Endothelial cell of hepatic sinusoid (primary cell): ENCODE data around the gene CSMD2.

Source experiments
- in situ Hi-C: cut with HindIII; loops from 2 replicates; pipeline ENCODE4 v1.10.0; 2017; ENCODE audit warnings: low sequenced_read_pairs

The CSMD2 gene

DNA sequence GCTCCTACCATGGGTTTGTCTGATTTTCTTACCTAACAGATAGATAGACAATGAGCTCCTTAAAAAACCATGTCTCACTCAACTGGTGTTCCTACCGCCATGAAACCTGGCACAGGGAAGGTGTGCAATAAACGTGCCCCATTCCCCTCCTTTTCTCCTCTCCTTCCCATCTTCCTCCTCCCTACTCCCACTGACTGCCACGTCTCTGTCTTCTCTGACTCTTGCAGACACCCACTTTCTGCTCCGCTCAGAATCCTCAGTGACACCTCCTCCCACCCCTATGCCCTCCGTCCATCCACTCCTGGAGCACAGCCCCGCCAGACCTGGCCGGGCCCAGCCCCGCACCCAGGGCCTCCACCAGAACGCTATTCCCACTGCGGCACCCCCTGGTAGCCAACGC is 248.2 kb downstream of the CSMD2 start:
- in situ Hi-C loops, result no loop called here

DNA sequence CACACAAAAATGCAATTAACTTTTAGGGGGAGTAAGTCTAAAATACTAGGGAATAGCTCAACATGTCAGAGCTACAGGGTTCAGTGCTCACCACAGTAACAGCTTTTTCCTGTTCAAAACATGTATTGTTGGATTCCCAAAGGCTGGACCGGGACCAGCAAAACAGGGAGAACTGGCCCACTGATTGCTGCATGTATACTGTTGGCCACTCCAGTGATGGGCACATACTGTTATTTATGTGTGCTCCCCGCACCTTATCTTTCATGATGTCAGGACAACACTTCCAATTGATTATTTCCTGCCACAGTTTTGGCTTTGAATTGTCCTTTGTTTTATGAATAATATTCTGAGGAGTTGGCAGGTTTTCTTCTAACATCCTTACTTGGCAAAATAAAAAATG is 250.5 kb downstream of the CSMD2 start:
- in situ Hi-C loops, result no loop called here

DNA sequence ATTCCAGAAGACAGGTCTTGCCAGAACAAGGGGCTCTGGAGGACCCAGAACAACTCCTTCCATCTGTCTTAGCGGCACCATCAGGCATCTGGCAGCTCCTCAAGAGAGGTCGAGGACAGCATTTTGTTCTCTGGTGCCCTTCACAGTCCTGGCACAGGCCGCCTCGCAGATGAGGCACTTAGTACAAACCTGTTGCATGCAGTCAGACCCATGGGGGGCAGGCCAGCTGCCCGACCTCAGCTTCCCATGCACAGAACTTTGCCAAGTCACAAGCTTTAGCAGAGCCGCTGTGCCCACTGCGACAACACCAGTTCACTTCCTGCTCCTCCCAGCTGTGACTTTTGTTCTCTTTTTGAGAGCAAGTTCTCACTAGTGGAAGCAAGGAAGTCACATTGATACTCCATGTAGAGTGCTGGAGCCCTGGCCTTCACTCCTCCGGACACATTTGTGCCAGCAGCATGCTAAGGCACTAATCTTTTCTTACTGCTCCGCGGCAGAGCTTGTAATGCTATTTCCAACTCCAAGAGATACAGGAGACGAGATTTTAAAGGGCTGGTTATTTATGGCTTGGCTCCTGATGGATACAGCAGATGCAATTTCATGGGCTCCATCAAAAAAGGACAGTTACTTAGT is 256.6 kb downstream of the CSMD2 start:
- in situ Hi-C loops, result no loop called here

DNA sequence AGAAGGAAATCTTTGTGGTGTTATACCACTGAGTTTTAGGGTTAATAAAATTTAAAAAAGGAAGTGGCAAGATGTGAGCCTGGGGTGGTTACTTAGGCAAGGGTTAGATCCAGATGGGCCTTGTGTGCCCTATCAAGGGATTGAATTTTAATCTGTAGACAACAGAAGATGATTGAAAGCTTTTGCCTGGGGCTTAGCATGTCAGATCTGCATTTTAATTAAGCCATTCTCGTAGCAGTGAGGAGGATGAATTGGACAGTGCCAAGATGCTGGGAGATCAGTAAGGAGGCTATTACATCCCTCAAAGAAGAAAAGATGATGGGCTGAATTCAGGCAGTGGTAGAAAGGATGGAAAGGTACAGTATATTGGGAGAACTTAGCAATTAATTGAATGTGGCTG is 258.9 kb downstream of the CSMD2 start:
- in situ Hi-C loops, result no loop called here

DNA sequence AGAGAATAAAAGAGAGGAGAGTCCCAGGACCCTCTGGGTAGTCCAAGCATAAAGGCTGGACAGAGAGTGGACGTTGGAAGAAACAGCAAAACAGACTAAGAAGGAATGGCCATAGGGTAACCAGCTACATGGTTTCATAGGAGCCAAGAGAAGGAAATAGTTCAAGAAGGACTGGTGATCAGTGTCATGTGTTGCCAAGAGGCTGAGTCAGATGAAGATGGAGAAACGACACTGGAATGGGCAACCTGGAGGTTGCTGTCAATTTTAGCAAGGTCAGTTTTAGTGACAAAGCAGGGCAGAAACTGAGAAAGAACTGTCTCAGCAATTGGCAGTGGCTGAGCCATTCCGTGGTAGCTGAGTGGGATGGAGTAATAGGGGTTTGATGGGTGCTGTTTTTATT is 259.8 kb downstream of the CSMD2 start:
- in situ Hi-C loops, result no loop called here

DNA sequence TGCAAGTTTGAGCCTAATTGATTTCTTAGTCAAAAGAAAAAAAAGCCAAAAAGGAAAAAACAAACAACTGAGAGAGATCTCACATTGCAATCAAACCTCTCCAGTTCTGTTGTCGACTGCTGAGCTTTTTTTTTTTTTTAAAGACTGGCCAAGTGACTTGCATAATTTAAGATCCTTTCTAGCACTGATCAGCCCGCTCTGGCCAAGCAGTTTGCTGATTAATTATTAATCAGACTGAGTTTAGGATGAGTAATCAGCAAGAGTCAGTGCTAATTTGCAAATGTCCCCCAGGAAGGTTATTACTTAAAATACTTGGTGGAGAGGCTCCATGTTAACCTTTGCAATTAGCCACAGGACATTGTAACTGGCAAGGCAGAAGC is 261.8 kb downstream of the CSMD2 start:
- in situ Hi-C loops, result no loop called here

DNA sequence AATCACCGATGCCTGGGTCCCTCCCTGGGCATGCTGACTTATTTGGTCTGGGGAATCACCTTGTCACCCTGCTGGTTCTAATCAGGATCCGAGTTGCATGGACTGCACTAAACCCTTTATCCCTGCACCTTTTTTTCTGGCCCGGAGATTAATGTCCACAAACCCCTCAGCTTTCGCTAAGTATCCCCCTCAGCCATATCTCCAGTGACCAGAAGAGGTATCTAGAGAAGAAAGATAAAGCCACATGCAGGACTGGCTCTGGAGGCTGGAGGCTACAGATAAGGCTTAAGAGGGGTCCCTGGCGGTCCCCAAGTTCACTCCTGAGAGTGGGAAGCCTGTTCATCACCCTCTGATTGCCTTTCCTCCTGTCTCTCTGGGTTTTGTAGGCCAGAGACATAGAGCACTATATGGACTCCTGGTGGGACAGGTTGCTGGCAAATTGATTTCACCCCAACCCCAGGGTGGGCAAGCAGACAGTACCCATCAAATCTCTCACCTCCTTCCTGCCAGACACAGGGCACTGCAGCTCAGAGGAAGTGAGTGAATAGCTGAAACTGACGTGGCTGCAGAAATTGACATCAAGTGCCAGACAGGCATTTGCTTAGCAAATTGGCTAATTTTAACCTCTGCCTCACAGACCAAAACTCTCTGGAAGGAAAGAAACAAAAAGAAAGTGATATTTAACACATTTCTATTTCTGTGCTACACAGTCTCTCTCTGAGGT is 262.4 kb downstream of the CSMD2 start:
- in situ Hi-C loops, result no loop called here

DNA sequence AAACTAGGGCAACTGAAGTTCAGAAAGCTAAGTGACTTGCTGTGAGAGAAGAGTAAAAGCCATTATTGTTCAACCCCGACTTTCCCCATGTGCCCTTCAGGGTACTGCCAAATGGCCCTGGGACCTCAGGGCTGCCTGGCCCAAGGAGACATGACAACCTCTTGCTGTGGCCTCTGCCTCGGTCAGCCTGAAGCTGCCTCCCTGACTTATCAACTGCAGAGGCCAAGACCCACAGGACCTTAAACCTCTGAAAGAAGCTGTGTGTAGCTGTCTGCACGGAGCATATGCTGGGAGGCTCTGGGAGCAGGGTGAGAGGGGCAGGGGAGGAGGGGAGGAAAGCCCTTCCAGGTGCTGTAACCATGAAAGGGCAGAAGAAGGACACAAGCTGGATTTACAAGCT is 265.3 kb downstream of the CSMD2 start:
- in situ Hi-C loops, result no loop called here

DNA sequence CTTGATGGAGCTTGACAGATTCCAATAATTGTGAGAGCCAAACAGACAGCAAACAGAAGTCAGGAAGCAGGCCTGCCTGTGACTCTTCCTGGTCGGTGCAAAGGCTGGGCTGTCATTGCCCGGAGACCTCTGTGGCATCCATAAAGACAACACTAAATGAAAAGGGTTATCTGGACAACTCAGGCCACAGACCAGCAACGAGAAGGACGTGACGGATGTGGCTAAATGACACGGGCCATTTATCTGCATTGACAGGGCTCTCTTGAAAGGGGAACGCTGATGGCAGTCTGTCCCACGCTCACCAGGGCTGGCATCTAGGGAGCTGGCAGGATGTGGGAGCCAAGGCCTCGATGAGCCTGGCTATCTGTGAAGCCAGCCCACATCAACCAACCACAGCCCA is 266.1 kb downstream of the CSMD2 start:
- in situ Hi-C loops, result no loop called here

DNA sequence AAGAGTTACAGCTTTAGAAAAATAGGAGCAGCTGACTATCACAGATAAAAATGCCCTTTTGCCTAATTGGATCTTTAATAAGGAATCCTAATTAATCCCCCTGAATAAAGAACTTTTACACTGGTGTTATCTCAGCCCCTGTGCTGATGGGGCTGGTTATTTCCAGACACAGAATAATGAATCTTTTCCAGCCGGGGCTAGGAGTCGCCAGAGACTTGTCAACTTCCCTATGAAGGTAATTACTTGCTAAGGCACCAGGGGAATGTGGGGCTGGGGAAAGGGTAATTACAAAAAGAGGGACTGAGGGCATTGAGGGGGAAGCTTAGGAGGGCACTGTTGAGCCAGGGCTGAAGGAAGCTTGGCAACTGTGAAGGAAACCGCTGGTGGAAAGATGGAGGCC is 266.6 kb downstream of the CSMD2 start:
- in situ Hi-C loops, result no loop called here

DNA sequence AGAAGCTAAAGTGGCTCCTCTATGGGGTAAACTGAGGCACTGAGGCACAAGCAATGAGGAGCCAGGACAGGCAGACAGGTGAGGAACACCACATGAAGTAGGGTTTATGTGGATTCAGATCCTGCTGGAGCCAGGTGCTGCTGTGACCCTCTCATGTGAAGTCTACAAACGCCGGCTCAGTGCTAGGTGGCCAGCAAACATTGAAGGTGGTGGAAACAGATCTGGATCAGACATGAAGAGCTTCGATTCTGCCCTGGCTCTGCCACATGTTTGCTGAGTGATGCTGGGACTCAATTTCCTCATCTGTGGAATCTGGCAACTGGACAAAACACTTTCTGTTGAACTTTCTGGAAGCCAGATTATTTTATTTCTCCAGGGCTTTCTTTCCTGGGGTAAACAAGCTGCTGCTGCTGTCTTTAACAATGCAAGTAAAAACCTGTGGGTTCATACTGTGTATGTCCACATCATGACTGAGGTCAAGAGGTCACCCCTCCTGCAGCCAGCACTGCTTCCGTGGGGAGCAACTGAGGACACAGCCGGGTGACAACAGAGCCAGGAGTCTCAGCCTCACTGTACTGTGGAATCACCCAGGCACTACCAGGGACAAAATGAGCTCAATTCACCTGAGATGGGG is 267.8 kb downstream of the CSMD2 start:
- in situ Hi-C loops, result no loop called here

DNA sequence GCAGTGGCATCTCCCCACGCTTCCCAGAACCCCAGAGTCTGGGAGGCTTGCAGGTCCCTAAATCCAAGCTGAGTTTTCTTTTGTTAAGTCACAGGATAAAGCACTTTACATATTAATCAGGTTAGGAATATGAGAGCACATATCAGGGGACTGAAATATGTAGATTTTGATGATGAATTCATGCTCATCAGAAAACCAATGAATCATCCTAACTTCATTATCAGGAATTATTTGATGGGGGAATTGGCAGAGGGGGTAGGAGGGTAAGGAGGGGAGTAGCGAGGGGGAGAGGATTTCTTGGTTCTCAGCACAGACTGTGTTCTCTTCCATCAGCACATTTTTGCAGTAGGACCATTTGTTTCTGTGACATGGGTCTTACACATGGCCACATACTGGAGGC is 269.1 kb downstream of the CSMD2 start:
- in situ Hi-C loops, result no loop called here

DNA sequence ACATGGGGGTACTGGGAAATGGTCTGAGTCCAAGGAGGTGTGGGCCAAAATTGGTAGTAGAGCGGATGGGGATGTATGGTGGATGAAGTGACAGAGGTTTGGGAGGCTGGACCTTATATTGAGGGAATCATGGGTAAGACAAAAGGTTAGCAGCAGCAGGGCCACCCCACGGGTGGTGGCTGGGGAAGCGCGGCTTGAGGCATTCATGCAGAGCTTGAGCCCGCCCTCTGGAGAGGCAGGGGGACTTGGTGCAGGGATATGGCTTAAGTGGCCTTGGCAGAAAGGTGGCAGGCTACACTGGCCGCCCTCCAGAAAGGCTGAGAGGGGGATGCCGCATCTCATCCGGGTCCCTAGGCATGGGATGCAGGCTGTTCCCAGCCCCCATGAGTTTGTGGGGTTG is 269.6 kb downstream of the CSMD2 start:
- in situ Hi-C loops, result no loop called here

DNA sequence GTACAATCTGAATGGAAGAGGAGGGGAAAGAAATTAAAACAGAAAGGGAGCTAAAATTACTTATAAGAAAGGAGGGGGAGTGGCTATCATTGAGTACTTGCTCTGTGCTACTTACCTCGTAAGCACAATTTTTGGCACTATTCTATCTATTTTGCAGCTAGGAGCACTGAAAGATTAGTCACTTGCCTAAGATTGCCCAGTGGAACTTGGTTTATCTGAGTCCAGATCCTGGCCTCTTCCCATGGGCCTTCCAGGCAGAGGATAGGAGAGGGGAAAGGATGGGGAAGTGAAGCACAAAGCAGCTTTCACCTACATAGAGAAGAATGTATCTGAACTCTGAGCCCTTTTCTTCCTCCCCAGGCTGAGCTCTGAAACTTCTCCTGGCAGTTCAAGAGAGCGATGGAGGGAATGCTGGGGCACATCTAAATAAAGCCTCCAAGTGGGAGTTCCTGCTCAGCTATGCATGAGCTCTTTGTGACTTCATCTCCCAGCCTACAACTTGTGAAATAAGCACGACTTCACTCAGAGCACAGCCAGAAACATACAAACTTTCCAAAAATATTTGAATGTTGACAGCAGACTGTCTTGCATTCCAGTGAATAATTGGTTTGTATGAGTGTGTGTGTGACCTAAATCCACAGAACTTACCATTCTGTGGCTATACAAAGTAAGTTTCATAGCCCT is 271.7 kb downstream of the CSMD2 start:
- in situ Hi-C loops, result no loop called here

DNA sequence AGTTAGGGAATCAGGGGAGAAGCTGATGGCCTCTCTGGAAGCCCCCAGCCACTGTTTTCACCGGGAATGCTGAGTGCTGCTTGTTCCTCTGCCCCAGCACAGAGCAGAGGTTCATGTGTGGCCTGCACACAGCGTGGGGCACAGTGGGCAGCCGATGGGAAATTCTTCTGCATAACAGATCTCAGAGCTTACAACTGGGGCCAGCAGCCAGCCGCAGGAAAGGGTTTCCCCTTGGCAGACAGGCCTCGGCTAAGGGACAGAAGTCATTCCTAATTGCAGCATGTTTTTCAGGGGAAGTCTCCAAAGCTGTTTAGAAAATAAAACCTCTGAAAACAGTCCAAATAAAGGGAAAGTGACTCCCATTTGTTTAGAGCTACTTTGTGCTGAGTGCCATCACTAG is 278.5 kb downstream of the CSMD2 start:
- in situ Hi-C loops, result no loop called here

DNA sequence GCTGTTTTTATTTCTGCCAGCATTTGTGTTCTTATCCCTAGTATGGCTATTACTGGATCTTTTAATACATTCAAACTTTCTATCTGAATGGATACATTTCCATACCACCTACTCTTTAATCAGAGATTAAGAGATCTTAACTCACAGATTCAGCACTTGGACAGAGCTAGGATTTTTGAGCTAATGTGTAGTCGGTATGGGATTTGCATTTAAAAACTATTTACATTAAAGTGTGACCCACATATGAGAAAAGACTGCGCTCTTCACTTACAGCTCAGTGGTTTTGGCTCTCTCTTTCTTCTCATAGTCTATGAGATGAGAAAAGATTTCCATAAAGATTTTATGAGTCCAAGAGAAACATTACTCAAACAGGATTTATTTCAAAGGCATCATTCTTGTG is 284.7 kb downstream of the CSMD2 start:
- in situ Hi-C loops, result no loop called here

DNA sequence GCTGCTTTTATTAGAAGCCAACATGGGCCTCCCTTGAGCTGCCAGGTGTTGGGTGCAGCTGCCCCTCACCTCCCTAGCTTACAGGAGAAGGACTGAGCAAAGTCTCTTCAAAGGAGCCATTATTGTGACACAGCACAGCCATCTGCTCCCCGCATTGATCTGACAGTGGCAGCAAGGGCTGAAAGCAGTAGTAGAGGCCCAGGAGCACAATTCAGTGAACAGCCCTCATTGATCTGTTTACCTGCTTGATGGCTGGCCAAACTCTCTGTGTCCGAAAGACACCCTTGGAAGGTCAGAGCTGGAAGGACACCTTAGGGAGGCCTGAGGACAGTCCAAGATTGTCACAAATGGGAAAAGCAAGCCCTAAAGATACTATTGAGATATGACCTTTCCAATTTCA is 286.6 kb downstream of the CSMD2 start:
- in situ Hi-C loops, result no loop called here

DNA sequence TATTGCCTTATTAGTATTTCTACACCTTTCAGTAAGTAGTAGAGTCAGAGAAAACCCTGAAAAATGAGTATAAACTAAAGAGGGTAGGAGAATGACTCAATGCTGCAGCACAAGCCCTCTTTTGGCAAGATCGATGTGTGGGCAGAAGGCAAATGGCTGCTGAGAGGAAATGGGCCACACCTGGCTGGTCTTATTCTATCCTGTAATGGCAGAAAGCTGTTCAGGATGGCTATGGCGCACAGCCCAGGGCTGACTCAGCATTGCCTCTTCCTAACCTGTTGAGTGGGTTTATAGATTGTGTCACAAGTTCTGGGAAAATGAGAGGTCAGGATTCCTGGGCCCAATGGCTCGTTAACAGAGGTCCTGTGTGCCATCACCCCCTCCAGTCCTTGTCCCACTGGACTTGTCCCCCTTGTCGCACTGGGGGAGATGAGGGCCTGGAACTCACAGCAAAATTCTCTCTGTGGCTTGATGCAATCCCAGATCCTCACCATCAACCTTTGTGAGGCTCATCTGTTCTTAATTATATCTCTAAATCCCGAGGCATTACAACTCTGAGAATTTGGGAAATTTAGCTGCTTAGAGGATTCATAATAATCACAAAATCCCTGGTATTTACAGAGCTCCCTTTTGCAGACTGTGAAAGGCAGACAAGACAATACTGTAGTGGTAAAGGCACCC is 287.9 kb downstream of the CSMD2 start:
- in situ Hi-C loops, result no loop called here

DNA sequence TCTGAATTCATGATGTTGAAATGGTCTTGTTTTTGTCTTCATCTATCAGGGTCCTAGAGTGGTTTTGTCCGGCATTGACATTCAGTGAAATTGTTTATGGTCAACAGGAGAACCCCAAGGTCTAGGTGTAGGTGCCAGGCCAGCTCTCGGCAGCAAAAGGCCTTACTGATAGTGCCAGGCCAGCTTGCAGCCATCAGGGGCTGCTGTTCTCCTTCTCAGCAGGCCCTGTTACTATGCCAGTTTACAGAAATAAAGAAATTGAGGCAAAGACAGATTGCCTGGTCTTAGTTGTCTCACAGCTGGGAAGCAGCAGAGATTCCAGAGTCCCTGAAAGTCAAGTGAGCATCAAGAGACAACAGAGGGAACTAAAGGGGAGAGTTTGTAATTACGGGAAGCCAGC is 289.2 kb downstream of the CSMD2 start:
- in situ Hi-C loops, result no loop called here

DNA sequence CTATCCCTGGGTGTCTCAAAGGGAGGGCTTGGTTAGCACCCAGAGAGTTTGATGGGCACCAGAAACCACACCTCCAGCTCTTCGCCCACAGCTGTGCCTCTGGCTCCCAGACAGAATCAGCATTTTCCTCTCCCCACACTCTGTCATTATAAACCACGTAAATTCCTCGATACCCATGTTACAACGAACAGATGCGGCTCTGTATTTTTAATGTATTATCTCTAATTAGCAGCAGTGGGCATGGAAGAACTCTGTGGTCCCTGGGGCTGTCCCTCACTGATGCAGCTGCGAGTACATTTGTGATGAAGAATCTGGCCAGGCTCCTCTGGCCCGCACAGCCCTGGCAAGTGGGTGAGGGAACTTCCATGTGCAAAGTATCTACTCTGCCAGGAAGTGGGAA is 290.4 kb downstream of the CSMD2 start:
- in situ Hi-C loops, result no loop called here

DNA sequence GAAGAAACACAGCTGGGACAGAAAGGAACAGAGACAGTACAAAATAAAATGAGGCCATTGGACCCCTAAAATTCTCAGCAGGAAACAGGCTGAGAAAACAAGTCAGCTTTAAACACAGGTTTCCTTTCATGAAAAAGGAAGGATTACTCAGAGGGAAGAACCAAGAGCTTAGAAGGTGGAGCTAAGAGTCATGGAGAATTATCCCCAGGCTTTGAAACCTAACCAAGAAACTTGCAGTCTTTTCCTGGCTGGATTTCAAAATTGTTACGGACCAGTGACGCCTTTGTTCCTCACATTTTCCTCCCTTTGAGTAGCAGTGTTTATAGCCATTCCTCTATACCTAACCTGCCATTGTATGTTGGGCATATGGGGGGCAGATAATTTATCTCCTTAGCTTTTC is 292.3 kb downstream of the CSMD2 start:
- in situ Hi-C loops, result no loop called here
